SU-DHL-6 (cell line): ENCODE results near the gene GAB4.

Experiments
- EZH2phosphoT487 ChIP-seq: fragments of 200-600 bp; sonication (generic), shearing (Covaris generic); conservative IDR thresholded peaks from 2 replicates; pipeline ENCODE4 v1.6.1; 2018; ENCODE audit warnings: mild to moderate bottlenecking, antibody characterized with exemption, low read length, moderate library complexity, mixed read lengths
- TF ChIP-seq, protein P1 (sequence below): fragments of 200-600 bp; sonication (generic); IDR thresholded peaks from one replicate; pipeline ENCODE4 v1.5.1; 2017; ENCODE audit warnings: antibody characterized with exemption, mild to moderate bottlenecking, low read length, moderate library complexity; ENCODE audit not compliant: insufficient read depth, poor library complexity, severe bottlenecking

DNA sequence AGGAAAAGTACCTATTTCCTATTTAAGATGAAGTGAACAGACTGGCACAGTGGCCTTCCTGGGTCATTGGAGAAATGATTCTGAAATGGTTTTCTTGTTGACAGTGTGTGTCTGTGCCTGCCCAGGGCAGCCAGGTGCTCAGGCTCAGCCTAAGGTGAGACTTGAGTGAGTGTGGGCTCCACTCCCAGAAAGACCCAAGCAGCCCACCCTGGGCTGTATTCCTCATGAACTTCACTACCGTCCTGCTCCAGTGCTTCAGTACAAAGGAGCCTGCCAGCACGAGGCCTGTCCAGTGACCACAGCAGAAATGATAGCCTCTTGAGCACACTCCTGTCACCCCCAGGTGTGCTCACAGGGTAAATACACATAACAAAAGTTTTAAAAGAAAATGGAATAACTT, 49.5 kb downstream of the GAB4 start:
- TF ChIP-seq, protein P1, sequence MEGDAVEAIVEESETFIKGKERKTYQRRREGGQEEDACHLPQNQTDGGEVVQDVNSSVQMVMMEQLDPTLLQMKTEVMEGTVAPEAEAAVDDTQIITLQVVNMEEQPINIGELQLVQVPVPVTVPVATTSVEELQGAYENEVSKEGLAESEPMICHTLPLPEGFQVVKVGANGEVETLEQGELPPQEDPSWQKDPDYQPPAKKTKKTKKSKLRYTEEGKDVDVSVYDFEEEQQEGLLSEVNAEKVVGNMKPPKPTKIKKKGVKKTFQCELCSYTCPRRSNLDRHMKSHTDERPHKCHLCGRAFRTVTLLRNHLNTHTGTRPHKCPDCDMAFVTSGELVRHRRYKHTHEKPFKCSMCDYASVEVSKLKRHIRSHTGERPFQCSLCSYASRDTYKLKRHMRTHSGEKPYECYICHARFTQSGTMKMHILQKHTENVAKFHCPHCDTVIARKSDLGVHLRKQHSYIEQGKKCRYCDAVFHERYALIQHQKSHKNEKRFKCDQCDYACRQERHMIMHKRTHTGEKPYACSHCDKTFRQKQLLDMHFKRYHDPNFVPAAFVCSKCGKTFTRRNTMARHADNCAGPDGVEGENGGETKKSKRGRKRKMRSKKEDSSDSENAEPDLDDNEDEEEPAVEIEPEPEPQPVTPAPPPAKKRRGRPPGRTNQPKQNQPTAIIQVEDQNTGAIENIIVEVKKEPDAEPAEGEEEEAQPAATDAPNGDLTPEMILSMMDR = no peak
- no peak for TF ChIP-seq EZH2phosphoT487
